ENCODE data around the gene ABAT. TPM values are rescaled to one million over a fixed set of nuclear protein-coding genes. Genes with fewer than 3 reads are reported as not detected.
"Not testable (repeated sequence)": the region's sequence is repeated elsewhere in the genome, so short reads cannot be mapped to it uniquely, and the experiment has no call there.

ABAT gene
- total and polyA plus RNA-seq, 7 donors = 0.55 to 1.7 (median 0.79) TPM

DNA sequence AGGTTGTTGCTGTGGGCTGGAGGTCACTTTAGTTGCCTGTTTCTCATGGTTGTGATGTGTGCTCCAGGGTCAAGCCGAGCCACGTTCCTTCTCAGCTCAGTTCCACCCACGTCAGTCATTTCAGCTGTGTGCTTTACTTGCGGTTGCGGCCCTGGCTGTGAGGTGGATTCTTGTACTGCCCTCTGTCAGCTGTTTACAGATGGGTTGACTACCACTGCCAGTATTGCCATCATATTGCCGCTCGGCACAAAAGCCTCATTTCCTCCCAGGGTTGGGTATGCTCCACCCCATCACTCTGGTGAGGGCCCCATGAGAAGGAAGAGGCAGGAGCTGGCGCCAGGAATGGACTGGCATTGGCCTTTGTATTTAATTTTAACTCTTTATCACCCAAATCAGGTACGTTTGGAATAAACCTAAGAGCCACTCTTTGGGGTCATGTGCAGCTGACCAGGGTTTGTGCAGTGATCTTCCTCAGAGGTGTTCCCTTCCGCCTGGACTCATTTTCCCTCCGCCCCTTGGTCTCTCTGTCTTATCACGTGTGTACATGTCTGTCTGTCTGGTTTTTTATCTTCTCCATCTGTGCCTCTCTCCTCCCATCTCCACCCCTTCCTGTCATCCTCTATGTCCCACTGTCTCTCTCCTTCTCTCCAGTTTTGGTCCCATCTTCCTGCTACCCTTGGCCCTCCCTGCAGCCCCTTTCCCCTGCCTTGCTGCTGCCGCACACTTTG lies 27.9 kb upstream of the ABAT start:
- Histone ChIP-seq H3K27ac (no peak overlapping the region), H3K9me3 (no peaks in the 10 kb centered on the region), H3K36me3 (ENCODE audit: insufficient read depth in 1 of 2, low read depth in 1 of 2) (peaks cover 5 to 75% of the 10 kb centered on the region in 2 donors), H3K4me1 (no peaks in the 10 kb centered on the region), H3K27me3 (ENCODE audit: insufficient read depth in 3 of 3, low read length in 2 of 3) (no peaks in the 10 kb centered on the region), H3K4me3 (no peak overlapping the region)
- no peak for TF ChIP-seq CTCF (IDR thresholded peaks at IDR 0.05)
- DNase-seq (no peak), ATAC-seq (peak in 1 of 4 donors; percentile 36)
- 61 to 70% (median 64%) methylated on average over 13 of the region's 13 CpGs for WGBS, 3 donors
- intact Hi-C loops (cut with DNase I) = no loop called here

- DNase-seq (no peak), ATAC-seq (no peak)
- Histone ChIP-seq H3K27me3 (ENCODE audit: insufficient read depth in 3 of 3, low read length in 2 of 3) (no peaks in the 10 kb centered on the region), H3K4me1 (no peaks in the 10 kb centered on the region), H3K27ac (no peak overlapping the region), H3K4me3 (no peak overlapping the region), H3K36me3 (ENCODE audit: insufficient read depth in 1 of 2, low read depth in 1 of 2) (peaks cover 5 to 61% of the 10 kb centered on the region in 2 donors), H3K9me3 (no peaks in the 10 kb centered on the region)
- 74 to 75% (median 75%) methylated on average over 9 of the region's 9 CpGs for WGBS, 3 donors
- intact Hi-C loops (cut with DNase I) = no loop called here
- no peak for TF ChIP-seq CTCF (IDR thresholded peaks at IDR 0.05)
Observed at GRCh38 chr16:8647721-8648318, 26.6 kb upstream of the ABAT start.

GRCh38 chr16:8648877-8649276 lies 25.5 kb upstream of the ABAT start:
- TF ChIP-seq CTCF (IDR thresholded peaks at IDR 0.05) = no peak
- ATAC-seq (no peak), DNase-seq (no peak)
- intact Hi-C loops (cut with DNase I) = no loop called here
- no peak overlapping the region for H3K27ac ChIP-seq
- H3K4me1 ChIP-seq = no peaks in the 10 kb centered on the region
- peaks cover 5 to 51% of the 10 kb centered on the region in 2 donors for H3K36me3 ChIP-seq (ENCODE audit: insufficient read depth in 1 of 2, low read depth in 1 of 2)
- H3K27me3 ChIP-seq (ENCODE audit: insufficient read depth in 3 of 3, low read length in 2 of 3) = no peaks in the 10 kb centered on the region
- WGBS, 3 donors = 73 to 90% (median 75%) methylated on average over 4 of the region's 4 CpGs
- H3K4me3 ChIP-seq = no peak overlapping the region
- H3K9me3 ChIP-seq = no peaks in the 10 kb centered on the region

GRCh38 chr16:8649829-8650554 lies 24.4 kb upstream of the ABAT start:
- peaks cover 5 to 40% of the 10 kb centered on the region in 2 donors for H3K36me3 ChIP-seq (ENCODE audit: insufficient read depth in 1 of 2, low read depth in 1 of 2)
- 77 to 80% (median 79%) methylated on average over 8 of the region's 8 CpGs for WGBS, 3 donors
- no peak for ATAC-seq
- DNase-seq = no peak
- TF ChIP-seq CTCF (IDR thresholded peaks at IDR 0.05) = no peak
- H3K9me3 ChIP-seq = no peaks in the 10 kb centered on the region
- intact Hi-C loops (cut with DNase I) = no loop called here
- H3K4me1 ChIP-seq = no peaks in the 10 kb centered on the region
- no peaks in the 10 kb centered on the region for H3K27me3 ChIP-seq (ENCODE audit: insufficient read depth in 3 of 3, low read length in 2 of 3)
- H3K27ac ChIP-seq = no peak overlapping the region
- H3K4me3 ChIP-seq = no peak overlapping the region

DNA sequence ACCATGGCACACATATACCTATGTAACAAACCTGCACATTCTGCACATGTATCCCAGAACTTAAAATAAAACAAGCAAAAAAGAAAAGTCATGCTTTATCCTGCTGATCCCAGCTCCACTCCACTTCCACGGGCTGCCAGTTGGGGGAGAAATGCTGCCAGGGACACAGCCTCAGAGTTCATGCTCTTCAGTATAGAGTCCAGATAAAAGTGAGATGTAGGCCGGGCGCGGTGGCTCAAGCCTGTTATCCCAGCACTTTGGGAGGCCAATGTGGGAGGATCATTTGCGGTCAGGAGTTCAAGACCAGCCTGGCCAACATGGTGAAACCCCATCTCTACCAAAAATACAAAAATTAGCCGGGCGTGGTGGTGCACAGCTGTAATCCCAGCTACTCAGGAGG lies 22.5 kb upstream of the ABAT start:
- H3K4me3 ChIP-seq; DNase-seq; intact Hi-C loops (cut with DNase I); H3K4me1 ChIP-seq; H3K27me3 ChIP-seq (ENCODE audit: insufficient read depth in 3 of 3, low read length in 2 of 3); H3K9me3 ChIP-seq; H3K27ac ChIP-seq: not testable (repeated sequence)
- peak in 1 of 4 donors; percentile 49 for ATAC-seq
- peaks cover 5 to 20% of the 10 kb centered on the region in 2 donors for H3K36me3 ChIP-seq (ENCODE audit: insufficient read depth in 1 of 2, low read depth in 1 of 2)
- WGBS, 3 donors = 50 to 69% (median 61%) methylated on average over 6 to 7 of the region's 7 CpGs
